Hematopoietic multipotent progenitor cell treated with erythropoietin and hydrocortisone succinate and interleukin-3 and kit ligand, for 15 days (in vitro differentiated cells): ENCODE data around the gene REEP6.

Experiments
- DNase-seq: peaks from one replicate; pipeline ENCODE4 v3.0.0-alpha.2; 2015; ENCODE audit warnings: low spot score

Gene REEP6

GRCh38 chr19:1491114-1491848, at the start of gene REEP6:
Gene REEP6 (plus strand): TSS chr19:1491181. CDS start chr19:1491270, 89 bp downstream.
- no peak for DNase-seq

- DNase-seq = no peak
Measured at GRCh38 chr19:1441677-1442438, 49.1 kb upstream of the REEP6 start.

- DNase-seq = peak; percentile 75
Measured at GRCh38 chr19:1445185-1445931, 45.6 kb upstream of the REEP6 start.

- DNase-seq = no peak
Measured at GRCh38 chr19:1445932-1446712, 44.9 kb upstream of the REEP6 start.

GRCh38 chr19:1446713-1447481, 44.1 kb upstream of the REEP6 start:
- no peak for DNase-seq

- DNase-seq = no peak
Measured at GRCh38 chr19:1447504-1447903, 43.5 kb upstream of the REEP6 start.

- no peak for DNase-seq
Measured at GRCh38 chr19:1447944-1448343, 43.0 kb upstream of the REEP6 start.

- DNase-seq = no peak
Measured at GRCh38 chr19:1449467-1450442, 41.2 kb upstream of the REEP6 start, which contains the start of gene APC2. Gene APC2 (plus strand): TSS chr19:1450121. CDS start chr19:1453002, 2,881 bp downstream.

GRCh38 chr19:1450735-1451731, 39.9 kb upstream of the REEP6 start:
- DNase-seq = no peak

- no peak for DNase-seq
Measured at GRCh38 chr19:1451916-1452801, 38.8 kb upstream of the REEP6 start.

- no peak for DNase-seq
Measured at GRCh38 chr19:1452802-1453524, 38.0 kb upstream of the REEP6 start.

- DNase-seq = no peak
Measured at GRCh38 chr19:1453525-1454364, 37.2 kb upstream of the REEP6 start.

GRCh38 chr19:1455002-1455335, 36.0 kb upstream of the REEP6 start:
- DNase-seq = peak; percentile 39

- DNase-seq = peak; percentile 86
Measured at GRCh38 chr19:1455336-1456120, 35.5 kb upstream of the REEP6 start.
